DMS53 (cell line): ENCODE measurements around the gene KRTAP4-16.
A peak's percentile ranks its signal among the peaks of the same experiment; 100 is the strongest.
"Not testable (repeated sequence)": the region's sequence is repeated elsewhere in the genome, so short reads cannot be mapped to it uniquely, and the experiment has no call there.

ENCODE experiments used
- DNase-seq: peaks from one replicate; lab custom pipeline; 2025; lab: John Stamatoyannopoulos, UW

Gene KRTAP4-16

DNA sequence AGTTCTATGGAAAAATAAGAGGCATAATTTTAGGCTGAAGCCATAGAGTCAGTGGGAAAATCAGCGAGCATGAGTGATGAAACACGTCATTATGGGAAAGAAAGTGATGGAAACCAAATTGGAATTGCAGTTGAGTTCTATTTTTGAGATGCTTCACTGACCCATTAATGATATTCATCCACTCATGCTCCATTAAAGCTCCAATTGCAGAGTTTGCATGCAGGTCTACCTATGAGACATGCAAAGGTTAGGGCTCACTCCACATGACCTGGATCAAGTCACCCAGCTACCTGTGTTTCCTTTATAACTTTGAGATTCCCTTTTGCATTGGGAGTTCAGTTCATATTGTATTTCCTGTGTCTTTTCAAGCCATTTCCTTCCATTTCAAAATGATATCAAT is 28.3 kb downstream of the KRTAP4-16 start:
- DNase-seq = no peak

DNA sequence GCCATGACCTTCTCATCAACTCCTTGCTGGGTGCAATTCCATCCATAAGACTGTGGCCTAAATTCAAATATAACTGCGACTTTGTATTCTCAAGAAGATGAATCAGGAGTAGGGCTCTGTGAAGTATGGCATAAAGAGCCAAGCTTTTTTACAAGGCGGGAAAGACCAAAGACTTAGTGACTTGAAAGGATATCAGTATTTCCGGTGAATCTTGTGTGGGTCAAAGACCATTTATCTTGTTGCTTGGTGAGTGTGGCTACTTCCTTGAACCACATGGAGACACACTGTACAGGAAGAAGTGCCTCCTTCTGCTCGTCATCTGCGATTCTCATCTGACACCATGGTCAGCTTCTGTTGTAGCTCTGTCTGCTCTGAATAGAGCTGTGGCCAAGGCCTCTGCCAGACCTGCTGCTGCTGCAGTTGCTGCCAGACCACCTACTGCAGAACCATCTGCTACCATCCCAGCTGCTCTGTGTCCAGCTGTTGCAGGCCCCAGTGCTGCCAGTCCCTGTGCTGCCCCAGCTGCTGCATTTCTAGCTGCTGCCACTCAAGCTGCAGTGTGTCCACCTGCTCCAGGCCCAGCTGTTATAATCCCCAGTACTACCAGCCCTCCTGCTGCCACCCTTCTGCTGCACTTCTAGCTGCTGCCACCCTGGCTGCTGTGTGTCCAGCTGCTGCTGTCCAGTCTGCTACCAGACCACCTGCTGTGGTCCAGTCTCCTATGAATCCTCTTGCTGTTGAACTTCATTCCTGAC is 30.2 kb downstream of the KRTAP4-16 start:
- peak; percentile 66 for DNase-seq

DNA sequence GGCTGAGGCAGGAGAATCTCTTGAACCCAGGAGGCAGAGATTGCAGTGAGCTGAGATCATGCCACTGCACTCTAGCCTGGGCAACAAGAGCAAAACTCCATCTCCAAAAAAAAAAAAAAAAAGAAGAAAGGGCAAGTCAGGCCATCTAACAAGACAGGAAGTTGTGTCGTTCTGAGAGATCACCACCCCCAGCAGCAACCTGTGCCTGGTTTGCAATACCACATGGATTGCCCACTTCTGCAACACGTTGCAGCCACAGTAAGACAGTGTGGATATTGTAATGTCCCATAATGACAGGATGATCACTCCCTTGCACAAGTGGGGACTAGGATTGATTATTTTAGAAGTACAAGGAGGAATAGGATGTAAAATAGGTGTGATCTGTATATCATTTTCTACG is 33.0 kb downstream of the KRTAP4-16 start:
- no peak for DNase-seq

DNA sequence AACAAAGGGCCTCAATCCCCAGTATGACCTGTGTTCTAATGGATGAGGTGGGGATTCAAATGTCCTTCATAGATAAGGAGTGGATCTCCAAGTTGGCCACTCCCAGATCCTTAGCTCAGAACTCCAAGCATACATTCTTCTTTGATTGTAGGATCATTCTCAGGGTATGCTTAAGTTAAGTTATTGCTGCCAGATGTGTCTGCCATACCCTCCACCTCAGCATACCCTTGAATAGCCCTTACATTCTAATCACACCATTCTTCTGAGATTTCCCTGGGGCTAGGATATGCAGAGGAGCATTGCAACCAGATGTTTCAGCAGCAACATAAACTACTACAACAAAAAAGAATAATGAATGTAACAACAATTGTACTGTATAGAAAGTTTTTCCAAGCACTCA is 34.7 kb downstream of the KRTAP4-16 start:
- DNase-seq = no peak

DNA sequence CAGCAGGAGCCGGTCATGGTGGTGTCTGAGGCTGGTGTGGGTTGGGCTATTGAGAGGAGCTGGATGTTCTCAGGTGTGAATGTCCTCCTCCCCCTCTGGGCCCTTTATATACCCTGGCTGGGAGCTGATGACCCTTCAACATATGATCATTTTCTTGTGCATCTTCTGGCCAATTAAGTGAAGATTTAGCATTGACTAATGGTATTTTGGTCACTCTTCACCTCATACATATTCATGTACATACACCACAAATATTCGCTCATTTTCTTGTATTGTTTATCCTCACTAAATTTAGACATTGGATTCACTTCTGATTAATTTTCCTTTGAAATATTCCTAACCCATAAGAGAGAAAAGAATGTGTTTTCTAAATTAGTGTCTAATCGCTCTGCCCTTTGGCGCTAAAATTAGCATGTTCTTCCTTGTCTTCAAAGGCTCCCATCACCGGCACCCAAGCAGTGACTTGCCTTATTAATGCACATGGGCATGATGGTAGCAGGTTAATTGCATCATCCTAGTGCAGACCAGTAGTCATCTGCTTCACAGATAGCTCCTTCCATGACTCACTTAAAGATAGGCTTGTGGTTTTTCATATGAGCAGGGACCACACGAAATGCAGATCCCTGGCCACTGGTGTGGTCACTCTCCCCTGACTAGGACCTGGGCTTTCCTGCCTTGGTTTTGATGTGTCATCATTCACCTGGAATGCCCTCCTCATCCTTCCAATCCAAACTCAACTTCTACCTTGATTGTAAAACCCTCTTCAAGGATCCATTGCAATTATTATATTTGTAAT is 36.0 kb downstream of the KRTAP4-16 start, which contains the start of gene KRTAP2-4:
TSS of gene KRTAP2-4 (minus strand) at position 51 of the 796 bp plus-strand sequence. CDS start at position 17, 34 bp downstream.
- no peak for DNase-seq

DNA sequence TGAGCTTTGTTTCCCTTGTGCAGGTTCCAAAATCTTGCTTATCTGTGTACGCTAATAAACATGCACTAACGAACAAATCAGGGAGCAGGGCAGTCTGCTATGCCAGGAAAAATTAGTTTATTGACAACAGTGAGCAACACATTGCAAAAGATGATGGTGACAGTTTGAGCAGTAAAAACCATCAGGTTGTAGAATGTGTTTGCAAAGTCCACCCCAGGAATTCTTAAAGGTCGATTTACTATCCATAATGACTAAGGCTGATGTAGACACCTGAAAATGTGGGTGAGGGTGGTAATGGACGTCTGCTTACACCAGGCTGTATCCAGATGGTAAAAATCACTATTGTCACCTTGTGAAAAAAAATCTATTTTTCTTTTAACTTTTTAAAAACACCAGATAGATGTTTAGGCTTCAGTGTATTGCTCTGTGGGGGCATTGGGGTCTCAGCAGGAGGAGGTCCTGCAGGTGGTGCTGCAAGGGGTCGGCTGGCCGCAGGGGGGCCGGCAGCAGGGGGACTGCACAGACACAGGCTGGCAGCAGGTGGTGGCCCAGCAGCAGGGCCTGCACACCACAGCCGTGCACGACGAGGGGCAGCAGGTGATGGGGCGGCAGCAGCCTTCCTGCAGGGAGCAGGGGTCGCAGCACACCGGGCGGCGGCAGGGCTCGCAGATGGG is 36.9 kb downstream of the KRTAP4-16 start:
- DNase-seq = not testable (repeated sequence)

DNA sequence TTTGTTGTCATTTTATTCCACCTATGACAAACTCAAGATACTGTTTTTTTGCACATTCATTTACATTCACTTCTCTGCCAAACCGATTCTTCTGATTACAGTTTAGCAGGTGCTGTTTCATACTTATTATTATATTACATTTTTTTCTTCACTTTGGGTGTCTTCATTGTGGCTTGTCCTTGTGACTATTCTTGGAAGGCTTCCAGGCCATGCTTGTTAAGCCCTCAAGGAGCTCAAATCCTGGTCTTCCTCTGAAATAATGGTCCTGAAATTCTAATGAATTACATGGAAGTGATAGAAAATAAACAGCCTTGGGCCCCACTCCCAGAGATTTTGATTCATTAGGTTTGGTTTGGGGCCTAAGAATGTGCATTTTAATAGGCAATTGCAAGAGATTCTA is 37.7 kb downstream of the KRTAP4-16 start:
- no peak for DNase-seq

DNA sequence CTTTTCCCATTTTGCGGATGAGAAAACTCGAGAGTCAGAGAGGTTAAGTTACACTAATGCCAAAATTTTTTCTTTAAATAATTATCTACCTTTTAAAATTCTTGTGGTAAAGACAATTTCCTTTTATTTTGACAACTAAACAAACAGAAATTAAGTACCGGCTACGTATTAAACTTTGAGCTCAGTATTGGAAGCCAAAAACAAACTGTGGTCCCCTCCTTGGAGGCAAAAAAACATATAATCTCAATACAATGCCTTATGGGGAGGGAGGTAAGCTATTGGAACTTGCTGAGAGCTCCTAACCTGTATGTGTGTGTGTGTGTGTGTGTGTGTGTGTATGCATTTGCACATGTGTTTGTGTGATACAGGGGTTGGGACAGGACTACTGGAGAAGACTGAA is 38.6 kb downstream of the KRTAP4-16 start:
- no peak for DNase-seq

DNA sequence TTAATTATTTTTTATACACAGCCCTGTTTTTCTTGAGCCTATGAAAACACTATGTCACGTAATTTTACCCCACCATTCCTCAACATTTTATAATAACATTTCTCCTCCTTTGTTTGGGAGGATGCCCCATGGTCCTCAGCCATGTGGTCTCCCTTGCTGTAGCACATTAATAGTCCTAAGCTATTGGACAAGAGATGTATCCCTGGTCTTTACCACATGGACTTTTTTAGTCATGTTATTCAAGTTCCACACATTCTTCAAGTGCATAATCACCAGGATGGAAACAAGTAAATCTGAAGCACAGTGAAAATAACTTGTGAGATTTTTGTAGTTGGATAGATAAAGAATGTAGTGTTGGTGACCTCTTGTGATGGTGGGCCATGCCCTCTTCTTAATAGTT is 40.0 kb downstream of the KRTAP4-16 start:
- no peak for DNase-seq

DNA sequence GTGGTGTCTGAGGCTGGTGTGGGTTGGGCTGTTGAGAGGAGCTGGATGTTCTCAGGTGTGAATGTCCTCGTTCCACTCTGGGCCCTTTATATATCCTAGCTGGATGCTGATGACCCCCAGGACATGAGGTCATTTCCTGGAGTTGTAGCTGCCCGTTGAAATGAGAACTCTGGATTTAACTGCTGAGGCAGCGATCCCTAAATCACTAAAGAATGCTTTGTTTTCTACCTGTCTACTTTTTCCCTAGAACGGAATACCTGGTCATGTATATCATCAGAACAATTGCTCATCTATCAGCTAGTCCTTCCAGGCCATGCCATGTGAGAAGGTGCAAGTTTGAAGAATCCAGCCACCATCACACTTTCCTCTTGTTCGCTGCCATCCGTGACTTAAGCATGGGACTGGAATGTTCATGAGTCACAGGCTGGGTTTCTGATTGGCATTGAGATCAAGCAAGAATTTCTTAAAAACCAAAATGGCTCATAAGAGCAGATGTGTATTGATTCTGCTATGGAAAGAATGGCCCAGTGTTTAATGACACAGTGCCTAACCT is 41.9 kb downstream of the KRTAP4-16 start, which contains the start of gene KRTAP2-3:
TSS of gene KRTAP2-3 (minus strand) at position 63 of the 553 bp plus-strand sequence. CDS start 64 bp downstream, outside the sequence.
- DNase-seq = no peak

DNA sequence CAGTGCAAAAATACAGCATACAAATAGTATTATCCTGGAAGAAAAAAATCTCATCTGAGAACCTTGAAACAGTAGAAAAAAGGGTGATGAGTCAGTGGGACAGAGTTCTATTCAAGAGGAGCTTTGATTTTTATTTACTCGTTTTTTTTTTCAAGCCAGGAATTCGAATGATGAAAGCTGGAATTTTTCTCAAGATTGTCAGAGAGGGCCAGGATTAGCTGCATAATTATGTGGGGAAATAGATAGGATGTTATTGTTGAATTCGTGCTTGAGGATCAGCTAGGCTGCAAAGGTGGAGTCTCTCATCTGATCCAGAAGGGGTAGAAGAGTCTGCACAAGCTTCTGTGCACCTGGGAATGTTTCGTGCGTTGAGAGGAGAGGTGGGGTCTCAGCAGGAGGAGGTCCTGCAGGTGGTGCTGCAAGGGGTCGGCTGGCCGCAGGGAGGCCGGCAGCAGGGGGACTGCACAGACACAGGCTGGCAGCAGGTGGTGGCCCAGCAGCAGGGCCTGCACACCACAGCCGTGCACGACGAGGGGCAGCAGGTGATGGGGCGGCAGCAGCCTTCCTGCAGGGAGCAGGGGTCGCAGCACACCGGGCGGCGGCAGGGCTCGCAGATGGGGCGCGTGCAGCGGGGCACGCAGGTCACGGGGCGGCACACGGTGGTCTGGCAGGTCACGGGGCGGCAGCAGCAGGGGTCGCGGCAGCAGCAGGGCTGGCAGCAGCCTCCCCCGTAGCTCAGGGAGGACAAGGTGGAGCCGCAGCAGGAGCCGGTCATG is 42.5 kb downstream of the KRTAP4-16 start:
- peak; percentile 23 for DNase-seq

DNA sequence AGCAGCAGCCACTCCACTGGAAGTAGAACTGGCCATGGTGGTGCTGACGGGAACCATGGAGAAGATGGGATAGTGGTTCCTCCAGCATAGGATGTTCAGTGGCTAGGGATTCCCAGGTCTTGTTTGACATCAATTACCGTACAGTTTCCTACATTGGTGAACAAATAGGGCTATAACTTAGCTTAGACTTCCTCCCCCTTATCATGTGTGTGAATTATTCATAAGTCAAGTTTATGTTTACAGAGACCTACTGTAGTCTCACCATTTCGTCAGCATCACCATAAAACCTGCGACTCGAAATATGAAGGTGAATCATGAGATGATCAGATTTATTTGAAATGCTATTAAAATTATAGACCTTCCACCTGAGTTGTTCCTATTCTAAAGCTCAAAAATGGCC is 43.3 kb downstream of the KRTAP4-16 start:
- DNase-seq = no peak

DNA sequence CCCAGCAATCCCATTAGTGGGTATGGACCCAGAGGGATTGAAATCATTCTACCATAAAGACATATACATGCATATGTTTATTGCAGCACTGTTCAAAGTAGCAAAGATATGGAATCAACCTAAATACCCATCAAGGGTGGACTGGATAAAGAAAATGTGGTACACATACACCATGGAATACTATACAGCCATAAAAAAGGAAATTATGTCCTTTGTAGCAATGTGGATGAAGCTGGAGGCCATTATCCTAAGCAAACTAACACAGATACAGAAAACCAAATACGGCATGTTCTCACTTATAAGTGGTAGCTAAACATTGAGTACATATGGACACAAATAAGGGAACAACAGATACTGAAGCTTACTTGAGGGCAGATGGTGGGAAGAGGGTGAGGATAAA is 44.5 kb downstream of the KRTAP4-16 start:
- DNase-seq = no peak

DNA sequence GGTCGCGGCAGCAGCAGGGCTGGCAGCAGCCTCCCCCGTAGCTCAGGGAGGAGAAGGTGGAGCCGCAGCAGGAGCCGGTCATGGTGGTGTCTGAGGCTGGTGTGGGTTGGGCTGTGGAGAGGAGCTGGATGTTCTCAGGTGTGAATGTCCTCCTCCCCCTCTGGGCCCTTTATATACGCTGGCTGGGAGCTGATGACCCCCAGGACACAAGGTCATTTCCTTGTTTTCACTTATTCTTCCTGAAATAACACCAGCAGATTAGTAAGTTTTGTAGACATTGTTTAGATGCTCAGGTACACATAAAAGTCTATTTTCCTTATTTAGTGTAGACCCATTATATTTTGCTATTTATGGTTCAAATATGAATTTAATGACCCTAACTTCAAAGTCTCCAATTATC is 46.9 kb downstream of the KRTAP4-16 start, which contains the start of gene KRTAP2-2:
TSS of gene KRTAP2-2 (minus strand) at position 101 of the 400 bp plus-strand sequence. CDS start at position 82, 19 bp downstream.
- DNase-seq = not testable (repeated sequence)

DNA sequence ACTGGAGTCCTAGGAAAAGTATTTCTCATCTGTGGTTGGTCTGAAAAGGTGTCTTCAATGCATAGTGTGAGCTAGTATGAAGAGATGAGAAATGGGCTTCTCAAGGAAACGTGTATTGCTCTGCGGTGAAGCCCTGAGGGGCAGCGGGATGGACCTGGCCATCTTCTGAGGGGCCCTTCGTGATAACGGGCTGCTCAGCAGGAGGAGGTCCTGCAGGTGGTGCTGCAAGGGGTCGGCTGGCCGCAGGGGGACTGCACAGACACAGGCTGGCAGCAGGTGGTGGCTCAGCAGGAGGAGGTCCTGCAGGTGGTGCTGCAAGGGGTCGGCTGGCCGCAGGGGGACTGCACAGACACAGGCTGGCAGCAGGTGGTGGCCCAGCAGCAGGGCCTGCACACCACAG is 47.5 kb downstream of the KRTAP4-16 start:
- DNase-seq = not testable (repeated sequence)

DNA sequence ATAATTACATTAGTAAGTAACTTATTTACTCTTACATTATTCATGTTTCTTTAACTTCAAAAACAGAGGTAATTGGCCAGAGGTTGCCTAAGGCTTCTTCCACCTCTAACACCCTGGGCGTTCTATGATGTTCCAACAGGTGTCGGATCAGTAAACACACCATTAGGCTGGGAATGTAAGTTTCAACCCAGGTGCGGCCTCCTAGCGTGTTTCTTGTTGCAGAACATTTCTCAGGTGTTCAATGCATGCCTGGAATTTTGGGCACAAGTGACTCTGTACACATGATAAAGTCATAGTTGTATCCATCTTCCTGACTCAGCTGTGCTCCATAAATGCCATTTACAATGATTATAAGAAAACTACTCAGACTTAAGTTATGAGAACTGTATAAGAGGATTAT is 48.0 kb downstream of the KRTAP4-16 start:
- no peak for DNase-seq

DNA sequence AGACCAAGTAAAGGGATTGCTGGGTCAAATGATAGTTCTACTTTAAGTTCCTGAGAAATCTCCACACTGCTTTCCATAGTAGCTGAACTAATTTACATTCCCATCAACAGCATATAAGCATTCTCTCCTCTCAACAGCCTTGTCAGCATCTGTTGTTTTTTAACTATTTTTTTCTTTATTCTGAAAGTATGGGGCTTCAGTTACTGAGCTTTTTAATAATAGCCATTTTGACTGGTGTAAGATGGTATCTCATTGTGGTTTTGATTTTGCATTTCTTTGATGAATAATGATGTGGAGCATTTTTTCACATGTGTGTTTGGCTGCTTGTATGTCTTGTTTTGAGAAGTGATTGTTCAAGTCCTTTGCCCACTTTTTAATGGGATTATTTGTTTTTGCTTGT is 49.4 kb downstream of the KRTAP4-16 start:
- DNase-seq = no peak
